Prostate gland (tissue), 2 donors: ENCODE measurements around the gene RELCH.

Experiments used
- POLR2AphosphoS5 ChIP-seq: sonication (generic); formaldehyde crosslinking; IDR thresholded peaks from one replicate; pipeline ENCODE4 v1.6.1; 2017; ENCODE audit warnings: antibody characterized with exemption
- TF ChIP-seq, protein P1 (sequence below), 4 experiments: fragments of 200-600 bp in 2 of 4; fragments of 450-650 bp in 2 of 4; sonication (generic) in 2 of 4; IDR thresholded peaks; 1 replicate in 3 of 4; 2 replicates in 1 of 4; pipeline ENCODE4 v1.5.1; 2016 to 2019; ENCODE audit warnings: antibody characterized with exemption in 4 of 4, mild to moderate bottlenecking in 2 of 4, moderate library complexity in 2 of 4

GRCh38 chr18:62170857-62171256 is 16.2 kb upstream of the RELCH start:
- TF ChIP-seq, protein P1, sequence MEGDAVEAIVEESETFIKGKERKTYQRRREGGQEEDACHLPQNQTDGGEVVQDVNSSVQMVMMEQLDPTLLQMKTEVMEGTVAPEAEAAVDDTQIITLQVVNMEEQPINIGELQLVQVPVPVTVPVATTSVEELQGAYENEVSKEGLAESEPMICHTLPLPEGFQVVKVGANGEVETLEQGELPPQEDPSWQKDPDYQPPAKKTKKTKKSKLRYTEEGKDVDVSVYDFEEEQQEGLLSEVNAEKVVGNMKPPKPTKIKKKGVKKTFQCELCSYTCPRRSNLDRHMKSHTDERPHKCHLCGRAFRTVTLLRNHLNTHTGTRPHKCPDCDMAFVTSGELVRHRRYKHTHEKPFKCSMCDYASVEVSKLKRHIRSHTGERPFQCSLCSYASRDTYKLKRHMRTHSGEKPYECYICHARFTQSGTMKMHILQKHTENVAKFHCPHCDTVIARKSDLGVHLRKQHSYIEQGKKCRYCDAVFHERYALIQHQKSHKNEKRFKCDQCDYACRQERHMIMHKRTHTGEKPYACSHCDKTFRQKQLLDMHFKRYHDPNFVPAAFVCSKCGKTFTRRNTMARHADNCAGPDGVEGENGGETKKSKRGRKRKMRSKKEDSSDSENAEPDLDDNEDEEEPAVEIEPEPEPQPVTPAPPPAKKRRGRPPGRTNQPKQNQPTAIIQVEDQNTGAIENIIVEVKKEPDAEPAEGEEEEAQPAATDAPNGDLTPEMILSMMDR (IDR thresholded peaks at IDR 0.05) = no peak
- TF ChIP-seq POLR2AphosphoS5 = no peak
